Stimulated activated CD4-positive, alpha-beta T cell treated with anti-CD3 and anti-CD28 coated beads, Interleukin-2, amount 100 ng/mL, for 4 hours (primary cell): ENCODE data around the gene TBC1D22A.
"Not testable (repeated sequence)": the region's sequence is repeated elsewhere in the genome, so short reads cannot be mapped to it uniquely, and the experiment has no call there.

ENCODE experiments used
- DNase-seq: peaks from one replicate; pipeline ENCODE4 v3.0.0-alpha.2; 2020; ENCODE audit warnings: low read depth

The TBC1D22A gene

DNA sequence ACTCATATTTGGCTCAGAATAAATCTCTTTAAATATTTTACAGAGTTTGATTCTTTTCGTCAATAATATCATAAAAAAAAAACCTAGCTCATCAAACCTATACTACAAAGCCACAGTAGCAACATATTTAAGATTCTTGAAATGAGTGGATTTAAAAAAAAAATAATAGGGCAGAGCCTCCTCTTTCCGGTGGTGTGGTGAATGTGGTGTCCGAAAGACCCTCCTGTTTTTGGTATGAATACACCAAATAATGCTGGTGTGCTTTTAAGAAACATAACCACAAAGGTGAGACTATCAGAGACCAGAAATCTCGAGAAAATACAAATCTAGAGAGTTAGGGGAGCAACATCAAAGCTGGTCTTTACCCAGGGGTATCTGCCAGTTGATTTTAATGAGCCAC, 342.6 kb downstream of the TBC1D22A start:
- no peak for DNase-seq

DNA sequence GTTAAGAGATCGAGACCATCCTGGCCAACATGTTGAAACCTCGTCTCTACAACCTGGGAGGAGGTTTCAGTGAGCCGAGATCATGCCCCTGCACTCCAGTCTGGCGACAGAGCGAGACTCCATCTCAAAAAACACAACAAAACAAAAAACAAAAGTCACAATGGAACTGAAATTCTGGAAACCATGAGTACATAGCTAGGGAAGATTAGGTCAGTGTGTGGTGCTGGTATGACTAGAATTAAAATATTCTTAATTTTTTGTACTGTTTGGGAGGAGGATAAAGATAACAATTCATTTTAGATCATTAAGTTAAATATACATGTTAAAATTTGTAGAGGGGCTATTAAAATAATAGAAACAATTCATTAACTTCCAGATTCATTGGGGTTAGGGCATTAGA, 344.4 kb downstream of the TBC1D22A start:
- DNase-seq = no peak

- DNase-seq = no peak
Measured at GRCh38 chr22:47107431-47107830, 345.0 kb downstream of the TBC1D22A start.

GRCh38 chr22:47110817-47111443, 348.5 kb downstream of the TBC1D22A start:
- no peak for DNase-seq

DNA sequence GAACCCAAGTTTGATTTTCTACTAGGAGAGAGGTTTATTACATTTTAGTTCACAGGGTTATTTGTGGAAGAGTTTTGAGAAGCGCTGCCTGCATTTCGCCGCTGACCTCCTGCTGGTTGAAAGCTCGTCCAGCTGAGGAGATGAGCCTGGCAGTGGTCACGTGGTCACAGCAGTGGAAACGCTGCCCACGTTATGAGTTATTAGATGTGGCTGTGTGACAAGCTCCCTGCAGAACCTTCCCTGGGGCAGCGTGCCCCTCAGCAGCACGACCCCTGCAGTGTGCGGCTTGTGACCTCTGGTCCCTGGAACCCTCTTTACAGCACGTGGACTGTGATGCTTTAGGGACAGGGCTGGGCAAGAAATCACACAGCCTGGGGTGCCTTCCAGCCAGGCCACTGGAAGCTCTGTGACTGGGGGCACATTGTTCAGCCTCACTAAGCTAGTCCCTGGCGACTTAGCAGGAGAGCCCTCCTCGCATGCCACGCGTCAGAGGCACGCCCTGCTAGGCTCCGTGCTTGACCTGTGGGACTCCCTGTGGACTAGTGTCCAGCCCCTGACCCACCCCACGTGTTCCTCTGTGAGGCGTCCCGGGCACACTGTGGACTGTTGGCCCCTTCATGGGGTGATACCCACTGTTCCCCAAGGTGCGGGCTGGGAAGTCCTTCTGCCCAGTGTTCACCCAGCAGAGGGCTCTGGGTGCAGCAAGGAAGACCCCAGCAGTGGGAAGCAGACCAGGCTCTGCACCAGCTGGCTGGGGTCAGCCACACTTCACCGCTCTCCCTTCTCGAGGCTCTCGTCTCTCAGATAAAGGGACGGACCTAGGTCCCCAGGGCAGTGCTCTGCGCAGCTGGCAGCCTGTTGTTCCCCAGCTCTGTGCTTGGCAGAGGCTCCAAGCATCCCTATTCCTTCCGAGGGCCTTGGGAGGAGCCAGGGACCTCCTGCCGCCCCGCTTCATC, 349.5 kb downstream of the TBC1D22A start:
- no peak for DNase-seq

- DNase-seq = no peak
Measured at GRCh38 chr22:47112582-47112965, 350.1 kb downstream of the TBC1D22A start.

DNA sequence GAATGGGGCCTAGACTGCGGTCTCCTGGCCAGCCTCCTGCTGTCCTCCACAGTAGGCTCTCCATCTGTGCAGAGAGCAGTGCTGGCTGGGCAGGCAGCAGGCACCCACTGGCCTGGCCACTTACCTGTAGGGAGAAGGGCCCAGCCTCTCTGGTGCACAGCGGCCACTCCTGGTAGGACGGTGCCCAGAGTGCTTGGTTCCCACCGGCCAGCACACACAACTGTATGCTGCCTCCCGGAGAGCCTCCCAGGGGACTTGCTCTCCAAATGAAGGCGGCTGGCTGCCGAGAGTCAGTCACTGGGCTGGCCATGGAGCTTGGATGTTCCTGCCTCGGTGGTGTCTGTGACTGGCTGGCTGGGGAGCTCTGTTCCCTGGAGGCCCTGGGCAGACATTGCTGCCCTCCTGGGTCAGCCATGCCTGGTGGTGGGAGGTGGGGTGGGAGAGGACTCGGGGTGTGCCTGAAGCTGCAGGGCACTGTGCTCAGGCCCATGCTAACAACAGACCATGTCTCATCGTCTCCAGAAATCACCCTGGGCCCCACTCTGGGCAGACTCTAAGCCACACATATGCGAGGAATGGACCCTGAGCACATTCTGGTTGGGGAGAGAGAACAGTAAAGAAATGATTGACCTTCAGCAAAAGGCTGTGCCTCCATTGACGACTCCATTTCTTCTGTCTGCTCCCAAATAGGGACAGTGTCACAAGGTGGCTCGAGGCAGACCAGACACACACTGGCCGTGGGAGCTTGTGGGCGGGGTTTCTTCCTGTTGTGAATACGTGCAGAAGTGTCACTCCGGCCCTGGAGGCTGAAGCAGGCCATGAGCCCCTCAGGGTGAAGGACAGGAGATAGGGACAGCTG, 350.8 kb downstream of the TBC1D22A start:
- no peak for DNase-seq

GRCh38 chr22:47113853-47114415, 351.5 kb downstream of the TBC1D22A start:
- no peak for DNase-seq

- DNase-seq = no peak
Measured at GRCh38 chr22:47114813-47115517, 352.5 kb downstream of the TBC1D22A start.

DNA sequence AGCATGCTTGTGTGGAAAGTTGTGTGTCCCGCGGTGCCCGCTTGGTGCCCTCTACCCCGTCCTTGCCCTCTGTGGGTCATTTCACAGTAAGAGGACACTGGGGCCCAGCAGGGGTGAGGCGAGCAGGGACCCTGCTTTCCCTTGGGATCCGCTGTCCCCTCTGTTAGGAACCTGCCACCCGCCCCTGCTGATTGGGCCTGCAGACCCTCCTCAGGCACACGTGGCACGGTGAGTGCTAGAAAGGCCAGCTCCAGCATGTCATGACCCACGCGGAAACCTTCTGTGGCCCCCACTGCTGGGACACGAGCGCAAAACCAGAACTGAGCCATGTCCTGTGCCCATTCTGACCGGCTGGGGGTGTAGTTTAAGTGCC, 353.1 kb downstream of the TBC1D22A start:
- DNase-seq = no peak

- DNase-seq = no peak
Measured at GRCh38 chr22:47115921-47116320, 353.5 kb downstream of the TBC1D22A start.

DNA sequence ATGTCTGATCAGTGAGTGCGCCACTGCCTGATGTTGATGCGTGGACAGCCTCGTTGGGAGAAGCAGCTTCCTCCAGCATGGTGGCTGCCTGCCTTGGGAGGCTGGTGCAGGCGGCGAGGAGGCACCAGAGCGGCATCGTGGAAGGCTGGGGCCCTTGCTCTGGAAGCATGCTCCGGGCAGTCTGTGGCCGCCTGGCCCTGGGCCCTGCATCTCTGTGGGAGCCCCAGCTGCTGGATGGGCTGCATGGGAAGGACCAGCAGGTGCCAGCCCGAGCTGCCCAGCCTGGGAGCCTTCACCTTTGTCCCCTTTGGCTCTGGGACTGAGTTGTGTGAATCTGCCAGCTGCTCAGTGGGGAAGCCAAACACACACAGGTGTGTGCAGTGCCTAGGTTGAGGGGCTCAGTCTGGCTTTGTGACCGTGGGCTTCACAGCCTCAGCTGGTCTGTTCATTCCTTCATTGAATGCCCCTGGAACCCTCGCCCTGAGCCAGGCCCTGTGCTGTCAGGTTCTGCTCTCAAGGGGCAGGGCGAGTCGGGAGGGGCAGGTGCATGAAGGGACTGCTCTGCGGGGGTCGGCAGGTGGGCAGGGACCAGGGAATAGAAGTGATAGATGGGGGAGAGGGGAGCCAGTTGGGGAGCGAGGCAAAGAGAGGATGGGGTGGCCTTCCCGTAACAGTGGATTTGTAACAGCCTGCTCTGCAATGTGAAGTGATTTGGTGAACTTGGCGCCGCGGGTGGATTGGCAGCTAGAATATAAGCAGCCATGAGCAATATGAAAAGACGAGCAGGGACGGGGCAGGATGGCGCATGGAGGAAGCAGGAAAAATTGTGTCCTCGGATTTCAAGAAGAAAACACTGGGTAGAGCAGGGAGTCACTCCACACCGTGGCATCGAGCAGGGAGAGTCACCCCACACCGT, 354.2 kb downstream of the TBC1D22A start:
- no peak for DNase-seq

DNA sequence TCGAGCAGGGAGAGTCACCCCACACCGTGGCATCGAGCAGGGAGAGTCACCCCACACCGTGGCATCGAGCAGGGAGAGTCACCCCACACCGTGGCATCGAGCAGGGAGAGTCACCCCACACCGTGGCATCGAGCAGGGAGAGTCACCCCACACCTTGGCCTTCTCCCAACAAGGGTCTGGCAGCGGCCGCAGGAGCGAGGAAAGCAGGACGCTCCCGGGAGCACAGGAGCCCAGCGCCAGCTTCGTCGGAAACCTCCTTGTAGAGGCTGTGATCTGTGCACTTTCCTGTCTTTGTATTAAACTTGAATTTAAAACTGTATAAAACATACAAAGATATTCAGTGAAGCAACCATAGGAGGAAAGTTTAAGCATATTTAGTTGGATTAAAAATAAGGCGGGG, 355.0 kb downstream of the TBC1D22A start:
- not testable (repeated sequence) for DNase-seq

GRCh38 chr22:47119181-47119580, 356.7 kb downstream of the TBC1D22A start:
- no peak for DNase-seq

DNA sequence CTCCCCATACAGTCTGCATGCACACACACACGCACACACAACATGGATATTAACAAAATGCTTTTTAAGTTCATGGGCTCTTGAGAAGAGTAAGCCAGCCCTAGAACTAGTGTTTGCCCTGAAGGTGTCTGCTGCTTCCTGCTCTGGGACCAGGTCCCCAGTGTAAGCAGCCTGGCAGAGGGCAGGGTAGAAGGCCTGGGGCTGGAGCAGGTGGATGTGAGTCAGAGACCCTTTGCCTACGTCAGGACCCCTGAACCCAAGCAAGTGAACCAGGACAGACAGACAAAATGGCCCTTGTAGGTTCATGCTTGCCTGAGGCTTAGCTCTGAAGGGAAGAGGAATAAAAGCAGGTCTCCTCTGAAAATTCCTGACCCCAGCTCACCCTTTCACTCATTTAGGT, 357.9 kb downstream of the TBC1D22A start:
- DNase-seq = no peak

DNA sequence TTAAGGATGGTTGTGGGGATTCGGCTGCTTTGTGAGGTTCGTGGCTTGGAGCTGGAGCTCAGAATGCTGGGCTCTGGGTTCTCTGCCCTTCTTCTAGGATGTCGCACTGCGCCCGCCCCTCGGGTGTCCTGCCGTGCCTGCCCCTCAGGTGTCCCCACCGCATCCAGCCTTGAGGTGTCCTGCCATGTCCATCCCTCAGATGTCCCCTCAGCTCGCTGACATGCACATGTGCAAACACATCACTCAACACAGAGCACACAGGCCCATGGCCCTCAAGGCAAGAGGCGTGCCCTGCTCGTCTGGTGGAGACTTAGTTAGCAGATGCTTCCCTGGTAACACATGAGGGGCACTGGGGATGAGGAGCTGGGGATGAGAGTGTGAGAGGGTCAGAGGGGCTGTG, 359.3 kb downstream of the TBC1D22A start:
- no peak for DNase-seq

DNA sequence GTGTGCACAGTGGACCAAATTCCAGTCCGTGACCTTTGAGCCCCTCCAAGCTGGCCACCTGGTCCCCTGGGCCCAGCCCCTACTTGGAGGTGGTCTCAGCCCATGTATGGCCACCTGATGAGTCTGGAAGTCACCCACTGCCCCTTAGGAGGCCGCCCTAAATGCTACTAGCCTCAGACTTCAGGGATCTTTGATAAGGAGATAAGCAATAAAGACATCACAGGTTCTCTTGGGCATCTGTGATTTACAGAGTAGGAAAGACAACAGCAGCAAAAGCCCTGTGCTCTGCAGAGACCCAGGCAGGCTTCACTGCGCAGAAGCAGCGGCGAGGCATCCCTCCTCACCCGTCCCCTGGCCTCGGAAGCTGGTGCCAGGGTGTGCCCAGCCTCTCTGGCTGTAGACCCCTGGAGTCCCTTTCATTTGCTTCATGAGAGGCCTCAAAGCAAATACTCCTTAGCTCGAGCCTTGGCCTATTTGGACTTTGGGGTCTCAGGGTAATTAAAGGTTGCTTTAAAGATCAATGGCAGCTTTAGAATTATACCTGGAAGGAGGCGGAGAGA, 360.1 kb downstream of the TBC1D22A start:
- DNase-seq = no peak

DNA sequence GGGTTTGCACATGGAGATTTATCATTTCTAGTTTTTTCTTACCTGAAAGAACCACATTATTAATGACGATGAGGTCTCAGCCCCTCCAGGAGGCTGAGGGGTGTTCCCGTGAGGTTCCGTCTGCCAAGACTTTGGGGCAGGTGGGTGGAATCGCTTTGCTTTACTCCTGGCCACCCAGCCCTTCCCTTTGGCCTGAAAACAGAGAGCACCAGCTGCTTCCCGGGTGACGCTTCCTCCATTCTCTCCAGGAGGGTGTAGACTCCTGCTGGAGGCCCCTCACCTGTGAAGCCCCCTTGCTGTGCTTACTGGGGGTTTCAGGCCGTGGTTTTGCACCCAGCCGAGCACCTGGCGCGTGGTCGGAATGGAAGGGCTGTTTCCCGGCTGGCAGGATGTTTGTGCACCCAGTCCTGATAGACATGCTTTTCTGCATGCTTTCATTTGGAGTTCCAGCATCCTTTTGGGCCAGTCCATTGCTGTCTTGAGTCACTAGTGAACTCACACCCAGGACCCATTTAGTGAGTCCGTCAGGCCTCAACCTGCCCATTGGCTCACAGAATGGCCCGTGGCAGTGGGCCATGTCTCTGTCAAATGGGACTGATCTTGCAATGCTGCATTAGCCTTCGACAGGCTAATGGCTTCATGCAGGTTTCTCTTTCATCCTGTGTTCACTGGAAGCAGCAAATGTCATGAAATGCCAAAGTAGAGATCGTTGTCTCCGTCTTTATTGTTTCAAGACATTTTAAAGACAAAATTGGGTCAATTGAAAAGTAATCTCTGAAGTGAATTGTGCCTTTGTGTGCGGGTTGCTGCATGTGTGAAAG, 360.8 kb downstream of the TBC1D22A start:
- no peak for DNase-seq

DNA sequence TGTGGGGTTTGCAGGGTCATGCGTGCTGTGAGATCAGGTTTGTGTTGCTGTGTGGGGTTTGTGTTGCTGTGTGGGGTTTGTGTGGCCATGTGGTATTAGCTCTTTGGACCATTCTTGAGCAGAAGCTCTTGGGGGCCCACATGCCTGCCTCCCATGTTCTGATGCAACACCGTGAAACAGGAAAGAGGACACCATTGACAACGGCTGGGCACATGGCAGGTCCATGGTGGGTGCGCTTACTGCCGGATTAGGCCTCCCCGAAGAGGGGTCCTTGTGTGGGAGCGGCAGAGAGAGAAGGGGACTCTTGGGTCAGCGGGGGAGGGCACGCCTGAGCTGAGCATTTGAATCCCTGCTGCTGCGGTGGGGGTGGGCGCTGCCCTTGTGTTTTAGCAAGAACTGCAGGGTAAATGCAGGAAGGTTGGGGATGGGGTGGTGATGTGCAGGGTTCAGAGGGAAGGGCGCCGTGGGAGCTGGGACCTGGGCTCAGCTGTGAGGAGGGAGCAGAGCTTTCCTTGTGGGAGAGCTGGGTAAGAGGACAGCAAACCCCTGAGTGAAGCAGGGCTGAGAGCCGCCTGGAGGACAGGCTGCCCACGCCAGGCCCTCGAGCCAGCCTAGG, 361.5 kb downstream of the TBC1D22A start:
- DNase-seq = no peak
